ENCODE data around the gene CDK6. TPM values are rescaled to one million over a fixed set of nuclear protein-coding genes. Genes with fewer than 3 reads are reported as not detected.

The CDK6 gene
- total RNA-seq, 1 experiment from 2014 or later = 38.7 TPM

DNA sequence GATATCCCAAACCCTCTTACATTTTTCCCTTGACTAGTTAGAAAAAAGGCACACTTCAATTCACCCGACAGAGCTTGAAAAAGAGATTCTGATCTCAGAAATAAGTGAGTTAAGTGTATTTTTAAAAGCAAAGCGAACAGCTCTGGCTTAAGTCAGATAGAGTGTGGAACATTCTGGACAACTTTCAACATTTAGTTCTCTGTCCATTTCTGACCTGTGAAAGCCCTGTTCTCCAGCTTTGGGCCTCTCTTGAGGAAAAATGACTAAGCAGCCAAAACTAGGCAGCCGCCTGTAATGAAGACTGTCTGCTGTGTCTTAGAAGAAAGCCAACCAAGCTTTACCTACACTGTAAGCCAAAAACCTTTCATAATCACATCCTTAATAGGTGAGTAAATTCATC is 50.5 kb downstream of the CDK6 start:
- Histone ChIP-seq H3K9me3 (ENCODE audit: low read length) (peaks cover 8% of the 10 kb centered on the region; the same call in 1 of the 2 replicates), H3K27ac (ENCODE audit: low read length) (no peak overlapping the region), H3K36me3 (ENCODE audit: low read depth, low read length) (peaks cover 7% of the 10 kb centered on the region; the same call in 1 of the 2 replicates), H3K4me2 (ENCODE audit: low read length) (no peak overlapping the region), H3K4me3 (ENCODE audit: low read length) (no peak overlapping the region), H3F3A (ENCODE audit: low read length, unreplicated experiment) (no peaks in the 10 kb centered on the region), H3K4me1 (ENCODE audit: insufficient read depth, low read length) (peaks cover 11% of the 10 kb centered on the region), H3K9me2 (replicated peaks; ENCODE audit: low read length) (no peaks in the 10 kb centered on the region), H2AFZ (ENCODE audit: low read length) (no peak overlapping the region), H3K27me3 (ENCODE audit: low read length) (no peaks in the 10 kb centered on the region), H3K79me2 (ENCODE audit: low read length) (peaks cover 81% of the 10 kb centered on the region), H3K9ac (ENCODE audit: low read length) (no peak overlapping the region), H4K20me1 (ENCODE audit: low read length) (no peaks in the 10 kb centered on the region)
- no peak for DNase-seq
- TF ChIP-seq EZH2 (IDR thresholded peaks at IDR 0.05; ENCODE audit: low read length, unreplicated experiment) (no peak), EZH2phosphoT487 (IDR thresholded peaks at IDR 0.05; ENCODE audit: borderline replicate concordance, low read length) (no peak)
- TF ChIP-seq, protein P1, sequence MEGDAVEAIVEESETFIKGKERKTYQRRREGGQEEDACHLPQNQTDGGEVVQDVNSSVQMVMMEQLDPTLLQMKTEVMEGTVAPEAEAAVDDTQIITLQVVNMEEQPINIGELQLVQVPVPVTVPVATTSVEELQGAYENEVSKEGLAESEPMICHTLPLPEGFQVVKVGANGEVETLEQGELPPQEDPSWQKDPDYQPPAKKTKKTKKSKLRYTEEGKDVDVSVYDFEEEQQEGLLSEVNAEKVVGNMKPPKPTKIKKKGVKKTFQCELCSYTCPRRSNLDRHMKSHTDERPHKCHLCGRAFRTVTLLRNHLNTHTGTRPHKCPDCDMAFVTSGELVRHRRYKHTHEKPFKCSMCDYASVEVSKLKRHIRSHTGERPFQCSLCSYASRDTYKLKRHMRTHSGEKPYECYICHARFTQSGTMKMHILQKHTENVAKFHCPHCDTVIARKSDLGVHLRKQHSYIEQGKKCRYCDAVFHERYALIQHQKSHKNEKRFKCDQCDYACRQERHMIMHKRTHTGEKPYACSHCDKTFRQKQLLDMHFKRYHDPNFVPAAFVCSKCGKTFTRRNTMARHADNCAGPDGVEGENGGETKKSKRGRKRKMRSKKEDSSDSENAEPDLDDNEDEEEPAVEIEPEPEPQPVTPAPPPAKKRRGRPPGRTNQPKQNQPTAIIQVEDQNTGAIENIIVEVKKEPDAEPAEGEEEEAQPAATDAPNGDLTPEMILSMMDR (conservative IDR thresholded peaks at IDR 0.05; ENCODE audit: low read depth, low read length) = no peak
- ChIA-PET POLR2A (ENCODE audit: unreplicated experiment) (interaction anchor here (0.7 kb wide), 1 partner anchor 527 kb away, joined by 3 read pairs; no protein-coding TSS in a partner anchor), CTCF (no interaction called here)
- BruUV-seq (replicated peaks) = no TSS peak
- intact Hi-C loops (cut with micrococcal nuclease) = no loop called here
- no peak for ATAC-seq

- BruUV-seq (replicated peaks) = no TSS peak
- POLR2A ChIA-PET (ENCODE audit: unreplicated experiment) = interaction anchor here (0.7 kb wide), 1 partner anchor 526 kb away, joined by 3 read pairs; no protein-coding TSS in a partner anchor
- Histone ChIP-seq H3K36me3 (ENCODE audit: low read depth, low read length) (peaks cover 7% of the 10 kb centered on the region; the same call in 1 of the 2 replicates), H3K9me2 (replicated peaks; ENCODE audit: low read length) (no peaks in the 10 kb centered on the region), H3K4me2 (ENCODE audit: low read length) (no peak overlapping the region), H3K27me3 (ENCODE audit: low read length) (no peaks in the 10 kb centered on the region), H3K27ac (ENCODE audit: low read length) (no peak overlapping the region), H3F3A (ENCODE audit: low read length, unreplicated experiment) (no peaks in the 10 kb centered on the region), H4K20me1 (ENCODE audit: low read length) (no peaks in the 10 kb centered on the region), H3K9ac (ENCODE audit: low read length) (no peak overlapping the region), H3K9me3 (ENCODE audit: low read length) (peaks cover 8% of the 10 kb centered on the region; the same call in 1 of the 2 replicates), H3K4me1 (ENCODE audit: insufficient read depth, low read length) (peaks cover 13% of the 10 kb centered on the region), H3K4me3 (ENCODE audit: low read length) (no peak overlapping the region), H2AFZ (ENCODE audit: low read length) (no peak overlapping the region), H3K79me2 (ENCODE audit: low read length) (peaks cover 80% of the 10 kb centered on the region)
- intact Hi-C loops (cut with micrococcal nuclease) = loop anchor here (5.0 kb wide), 2 partner anchors 43 to 153 kb away; no protein-coding TSS in a partner anchor
- DNase-seq = no peak
- ATAC-seq = no peak
- TF ChIP-seq EZH2 (IDR thresholded peaks at IDR 0.05; ENCODE audit: low read length, unreplicated experiment) = no peak
- no peak for TF ChIP-seq EZH2phosphoT487 (IDR thresholded peaks at IDR 0.05; ENCODE audit: borderline replicate concordance, low read length)
- TF ChIP-seq, protein P1 (conservative IDR thresholded peaks at IDR 0.05; ENCODE audit: low read depth, low read length) = no peak
- CTCF ChIA-PET = no interaction called here
Measured at GRCh38 chr7:92784935-92785334, 51.4 kb downstream of the CDK6 start.
